Measurements from ENCODE around the gene VPS52. TPM values are rescaled to one million over a fixed set of nuclear protein-coding genes. Genes with fewer than 3 reads are reported as not detected.

VPS52 gene
- total RNA-seq, 1 donor from 2014 or later = 42.2 TPM

- Histone ChIP-seq H3K4me3 (no peak overlapping the region), H3K4me1 (peaks cover 32% of the 10 kb centered on the region), H3K36me3 (peaks cover 0 to 12% of the 10 kb centered on the region in 2 donors), H3K9me3 (no peaks in the 10 kb centered on the region), H3K27me3 (no peaks in the 10 kb centered on the region), H3K27ac (no peak overlapping the region)
- intact Hi-C loops (cut with DNase I) = no loop called here
- TF ChIP-seq POLR2A (IDR thresholded peaks at IDR 0.05) (no peak), CTCF (IDR thresholded peaks at IDR 0.05) (no peak), POLR2AphosphoS5 (IDR thresholded peaks at IDR 0.05; ENCODE audit: insufficient read depth in 1 of 2, low read depth in 1 of 2) (no peak)
- DNase-seq (ENCODE audit: extremely low spot score in 2 of 2) = no peak
Measured at GRCh38 chr6:33211666-33212422, 59.8 kb downstream of the VPS52 start.

GRCh38 chr6:33211136-33211535 lies 60.5 kb downstream of the VPS52 start:
- no peak overlapping the region for H3K27ac ChIP-seq
- H3K9me3 ChIP-seq = no peaks in the 10 kb centered on the region
- no peak for DNase-seq (ENCODE audit: extremely low spot score in 2 of 2)
- no peak for TF ChIP-seq POLR2A (IDR thresholded peaks at IDR 0.05)
- TF ChIP-seq POLR2AphosphoS5 (IDR thresholded peaks at IDR 0.05; ENCODE audit: insufficient read depth in 1 of 2, low read depth in 1 of 2) = no peak
- TF ChIP-seq CTCF (IDR thresholded peaks at IDR 0.05) = no peak
- intact Hi-C loops (cut with DNase I) = no loop called here
- no peak overlapping the region for H3K4me3 ChIP-seq
- peaks cover 0 to 12% of the 10 kb centered on the region in 2 donors for H3K36me3 ChIP-seq
- peaks cover 35% of the 10 kb centered on the region for H3K4me1 ChIP-seq
- no peaks in the 10 kb centered on the region for H3K27me3 ChIP-seq

GRCh38 chr6:33209856-33210255 lies 61.8 kb downstream of the VPS52 start:
- DNase-seq (ENCODE audit: extremely low spot score in 2 of 2) = no peak
- intact Hi-C loops (cut with DNase I) = loop anchor here (10.0 kb wide), 1 partner anchor 1025 kb away; the partner anchor contains the start of gene AGER
- no peaks in the 10 kb centered on the region for H3K9me3 ChIP-seq

GRCh38 chr6:33208091-33208967 lies 63.3 kb downstream of the VPS52 start, which contains the start of gene RING1:
Gene RING1, plus strand, starts transcription at chr6:33208500. Its CDS starts 323 bp downstream, at chr6:33208823.
- DNase-seq (ENCODE audit: extremely low spot score in 2 of 2) = no peak
- H3K27ac ChIP-seq = peak within 1 kb of the TSS; percentile 98
- no peaks in the 10 kb centered on the region for H3K9me3 ChIP-seq
- intact Hi-C loops (cut with DNase I) = loop anchor here (10.0 kb wide), 1 partner anchor 1024 kb away; the partner anchor contains the start of gene AGER
- peaks cover 0 to 17% of the 10 kb centered on the region in 2 donors for H3K36me3 ChIP-seq
- H3K4me1 ChIP-seq = peaks cover 56% of the 10 kb centered on the region
- TF ChIP-seq POLR2A (IDR thresholded peaks at IDR 0.05) (peak; percentile 49 to 99), CTCF (IDR thresholded peaks at IDR 0.05) (no peak), POLR2AphosphoS5 (IDR thresholded peaks at IDR 0.05; ENCODE audit: insufficient read depth in 1 of 2, low read depth in 1 of 2) (peak; percentile 65 to 100)
- no peaks in the 10 kb centered on the region for H3K27me3 ChIP-seq
- peak within 1 kb of the TSS; percentile 85 to 93 for H3K4me3 ChIP-seq

More at GRCh38 chr6:33209856-33210255, 61.8 kb downstream of the VPS52 start:
- TF ChIP-seq POLR2AphosphoS5 (IDR thresholded peaks at IDR 0.05; ENCODE audit: insufficient read depth in 1 of 2, low read depth in 1 of 2) (no peak), POLR2A (IDR thresholded peaks at IDR 0.05) (no peak), CTCF (IDR thresholded peaks at IDR 0.05) (no peak)
- Histone ChIP-seq H3K27ac (no peak overlapping the region), H3K4me3 (no peak overlapping the region), H3K27me3 (no peaks in the 10 kb centered on the region), H3K4me1 (peaks cover 41% of the 10 kb centered on the region), H3K36me3 (peaks cover 0 to 12% of the 10 kb centered on the region in 2 donors)
